NK-92 (cell line): ENCODE measurements around the gene UNC5C.

Source experiments
- DNase-seq: peaks from one replicate; lab custom pipeline; 2025; ENCODE audit not compliant: unreplicated experiment; lab: John Stamatoyannopoulos, UW

The UNC5C gene

DNA sequence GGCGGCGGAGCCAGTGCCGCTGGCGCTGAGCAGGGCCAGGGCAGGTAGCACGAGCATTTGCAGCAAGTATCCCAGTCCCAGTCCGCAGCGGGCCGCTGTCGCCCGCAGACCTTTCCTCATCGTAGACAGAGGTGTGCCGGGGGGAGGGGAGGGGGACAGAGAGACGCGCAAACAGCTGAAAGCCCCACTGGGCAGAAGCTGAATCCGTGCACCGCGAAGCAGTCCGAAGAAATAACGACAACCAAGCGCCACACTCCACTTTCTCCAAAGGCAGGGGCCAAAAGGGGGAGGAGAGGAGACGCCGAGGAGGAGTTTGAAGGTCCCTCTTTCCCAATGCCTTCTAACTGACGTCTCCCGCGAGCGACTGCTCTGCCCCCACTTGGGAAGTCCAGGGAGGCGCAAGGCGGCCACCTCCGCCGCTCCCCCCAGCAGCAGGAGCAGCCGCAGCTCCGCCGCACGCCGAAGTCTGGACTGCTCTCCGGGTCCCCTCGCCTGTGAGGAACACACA is at the start of gene UNC5C:
UNC5C (minus strand) TSS at position 236 of the 508 bp plus-strand sequence.
- no peak for DNase-seq

DNA sequence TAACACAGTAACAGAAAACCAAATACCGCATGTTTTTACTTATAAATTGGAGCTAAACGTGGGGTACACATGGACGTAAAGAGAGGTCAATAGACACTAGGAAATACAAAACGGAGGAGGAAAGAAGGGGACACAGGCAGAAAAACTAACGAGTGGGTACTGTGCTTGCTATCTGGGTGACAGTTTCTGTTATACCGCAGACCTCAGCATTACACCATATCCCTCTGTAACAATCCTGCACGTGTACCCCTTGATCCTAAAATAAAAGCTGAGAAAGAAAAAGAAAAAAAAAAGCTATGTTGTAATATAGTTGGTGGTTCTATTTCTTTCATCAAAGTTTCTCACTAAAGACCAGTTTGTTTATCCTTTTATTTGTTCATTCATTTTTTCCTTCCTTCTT is 47.9 kb upstream of the UNC5C start:
- no peak for DNase-seq

GRCh38 chr4:95594629-95595028 is 45.9 kb upstream of the UNC5C start:
- DNase-seq = no peak

DNA sequence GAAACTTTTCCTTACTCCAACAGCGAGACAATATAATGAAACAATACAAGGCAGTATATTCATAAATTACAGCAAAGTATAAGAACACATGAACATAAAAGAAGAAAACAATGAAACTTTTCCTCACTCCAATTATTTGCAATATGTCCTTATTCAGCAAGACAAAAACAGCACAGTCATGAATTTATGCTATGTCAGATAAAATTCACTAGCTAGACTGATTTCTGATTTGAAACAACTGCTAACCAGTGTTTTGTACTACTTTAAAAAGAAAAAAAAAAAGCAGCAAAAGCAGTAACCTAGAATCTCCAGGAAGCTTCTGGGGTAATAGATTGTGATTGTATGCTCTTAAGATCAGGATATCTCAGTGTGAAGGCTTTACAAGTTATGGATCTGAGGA is 45.2 kb upstream of the UNC5C start:
- DNase-seq = no peak

- DNase-seq = no peak
These were observed 42.5 kb upstream of the UNC5C start for GRCh38 chr4:95591278-95591677.

- DNase-seq = no peak
These were observed 41.8 kb upstream of the UNC5C start for GRCh38 chr4:95590615-95591014.

GRCh38 chr4:95585016-95585695 is 36.4 kb upstream of the UNC5C start:
- no peak for DNase-seq

DNA sequence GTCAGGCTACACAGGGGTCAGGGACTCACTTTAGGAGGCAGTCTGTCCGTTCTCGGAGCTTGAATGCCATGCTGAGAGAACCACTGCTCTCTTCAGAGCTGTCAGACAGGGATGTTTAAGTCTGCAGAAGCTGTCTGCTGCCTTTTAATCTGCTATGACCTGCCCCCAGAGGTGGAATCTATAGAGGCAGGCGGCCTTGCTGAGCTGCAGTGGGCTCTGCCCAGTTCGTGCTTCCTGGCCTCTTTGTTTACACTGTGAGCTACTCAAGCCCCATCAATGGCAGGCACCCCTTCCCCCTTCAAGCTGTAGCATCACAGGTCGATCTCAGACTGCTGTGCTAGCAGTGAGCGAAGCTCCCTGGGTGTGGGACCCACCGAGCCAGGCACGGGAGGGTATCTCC is 31.5 kb upstream of the UNC5C start:
- DNase-seq = no peak

DNA sequence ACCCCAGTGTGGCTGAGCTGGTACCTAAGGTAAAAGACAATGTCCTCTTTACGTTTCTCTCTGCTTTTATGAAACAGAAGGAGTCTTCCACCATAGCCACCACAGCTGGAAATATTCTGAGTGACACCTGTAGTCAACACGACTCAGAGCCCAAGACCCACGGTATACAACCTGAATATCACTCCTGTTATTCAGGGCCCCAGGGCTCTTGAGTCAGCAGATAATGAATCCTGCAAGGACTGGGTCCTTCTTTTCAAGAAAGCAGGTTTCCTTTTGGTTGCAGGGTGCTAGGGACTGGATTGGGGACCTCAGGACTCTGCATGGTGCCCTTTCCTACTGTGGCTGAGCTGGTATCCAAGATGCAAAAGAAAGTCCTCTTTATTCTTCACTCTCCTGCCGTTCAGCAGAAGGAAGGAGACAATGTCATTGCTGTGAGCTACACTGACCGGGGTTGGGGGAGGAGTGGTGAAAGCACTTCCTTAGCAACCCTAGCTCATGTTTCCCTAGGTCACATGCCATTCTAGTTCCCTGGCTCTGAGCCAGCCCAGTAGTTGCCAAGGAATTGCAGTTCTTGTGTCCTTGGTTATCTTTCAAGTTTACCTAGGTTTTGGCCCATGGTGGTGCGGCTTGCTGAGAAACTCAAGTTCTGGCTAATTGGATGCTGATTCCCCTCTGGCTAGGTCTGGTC is 23.7 kb upstream of the UNC5C start:
- no peak for DNase-seq

DNA sequence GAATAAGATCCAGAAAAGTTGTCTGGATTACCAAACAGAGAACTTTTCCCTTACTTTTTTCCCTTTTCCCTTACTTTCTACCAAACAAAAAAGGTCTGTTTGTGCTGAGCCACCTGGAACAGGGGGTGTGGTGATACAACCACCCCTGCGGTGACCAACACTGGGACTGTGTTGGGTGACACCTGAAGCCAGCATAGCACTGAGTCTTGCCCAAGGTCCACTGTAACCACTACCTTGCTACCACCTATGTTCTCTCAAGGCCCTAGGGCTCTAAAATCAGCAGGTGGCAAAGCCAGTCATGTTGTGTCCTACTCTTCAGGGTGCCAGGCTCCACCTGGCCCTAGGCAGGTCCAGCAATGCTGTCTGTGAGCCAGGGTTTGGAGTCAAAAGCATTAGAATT is 22.8 kb upstream of the UNC5C start:
- DNase-seq = no peak

GRCh38 chr4:95563638-95564337 is 15.0 kb upstream of the UNC5C start:
- no peak for DNase-seq

- DNase-seq = no peak
These were observed 12.0 kb upstream of the UNC5C start for GRCh38 chr4:95560774-95561173.

DNA sequence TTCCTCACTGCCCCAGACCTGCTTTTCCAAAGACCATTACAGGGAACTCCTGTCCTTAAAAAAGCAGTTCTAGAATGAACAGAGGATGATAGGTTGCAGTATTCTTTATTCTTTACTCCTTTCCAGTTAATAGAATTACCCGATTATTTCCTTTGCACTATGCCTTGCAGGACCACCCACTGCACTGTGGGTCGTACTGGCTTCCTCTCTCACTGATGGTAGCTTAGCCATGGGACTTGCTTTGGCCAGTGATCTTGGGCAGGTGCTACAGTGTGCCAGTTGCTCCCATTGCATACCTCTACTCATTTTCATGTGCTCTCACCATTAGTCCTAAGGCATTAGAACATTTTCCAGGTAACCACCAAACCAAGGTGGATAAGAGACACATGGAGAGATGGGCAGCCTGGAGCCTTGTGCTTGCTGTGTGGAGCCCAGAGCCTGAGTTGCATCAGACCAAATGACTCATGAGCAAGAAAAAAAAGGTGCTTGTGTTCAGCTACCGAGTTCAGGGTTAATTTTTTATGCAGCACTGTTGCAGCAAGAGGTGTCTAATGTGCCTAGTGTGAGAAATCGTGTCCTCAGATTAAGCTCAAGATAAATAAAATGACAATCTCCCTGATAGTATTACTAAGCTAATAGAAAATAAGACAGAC is 7.6 kb upstream of the UNC5C start:
- DNase-seq = no peak

GRCh38 chr4:95552942-95553550 is 4.3 kb upstream of the UNC5C start:
- no peak for DNase-seq

DNA sequence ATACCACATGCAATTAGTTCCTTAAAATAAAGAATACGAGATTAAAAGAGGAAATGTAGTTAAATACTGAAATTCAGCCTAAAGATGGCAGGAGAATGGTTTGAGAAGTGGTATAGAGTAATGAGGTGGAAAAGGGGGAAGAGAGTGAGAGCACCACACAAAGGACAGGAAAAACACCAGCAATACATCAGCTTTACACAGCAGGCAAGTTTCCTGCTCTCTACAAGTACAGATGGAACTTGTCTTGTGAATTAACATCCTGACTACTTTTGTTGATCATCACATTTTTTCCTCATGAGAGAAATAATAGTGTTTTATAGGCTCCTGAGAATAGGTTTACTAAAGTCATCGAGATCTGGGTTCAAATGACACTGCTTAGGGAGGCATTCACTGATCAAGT is 2.9 kb upstream of the UNC5C start:
- DNase-seq = no peak

DNA sequence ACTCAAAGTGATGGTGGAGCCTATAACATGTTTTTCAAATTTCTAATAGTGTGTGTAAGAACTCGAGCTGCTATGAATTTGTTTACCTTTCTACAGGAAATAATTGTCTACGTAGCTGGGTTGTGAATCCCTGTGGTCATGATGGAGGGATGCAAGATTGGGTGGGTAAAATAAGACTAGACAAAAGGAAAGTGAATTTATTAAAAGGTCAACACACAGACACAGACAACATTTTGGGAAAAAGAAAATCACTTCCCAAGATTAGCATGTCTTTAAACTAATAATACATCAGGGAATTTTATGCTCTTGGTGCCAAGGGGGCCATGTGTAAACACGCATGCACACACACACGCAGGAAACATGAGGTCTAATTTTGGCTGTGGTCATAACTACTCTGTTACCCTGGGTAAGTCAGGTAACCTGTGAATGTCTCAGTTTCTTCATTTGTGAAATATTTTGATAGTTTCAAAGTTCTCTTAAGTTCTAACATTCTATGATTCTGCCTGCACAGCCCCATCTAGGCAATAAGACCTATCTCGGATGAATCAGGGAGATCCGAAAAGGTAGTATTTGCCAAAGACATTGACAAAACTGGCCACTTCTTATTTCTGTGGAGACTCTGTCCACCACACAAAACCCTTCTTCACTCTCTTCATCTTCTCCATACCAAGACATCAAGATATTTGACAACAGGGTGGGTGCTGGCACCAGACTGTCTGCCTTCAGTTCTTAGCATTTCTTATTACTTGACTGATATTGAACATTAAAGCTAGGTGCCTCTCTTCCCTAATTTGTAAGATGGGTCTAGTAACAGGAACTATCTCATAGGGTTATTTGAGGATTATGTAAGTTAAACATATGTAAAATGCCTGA is 1.6 kb upstream of the UNC5C start:
- no peak for DNase-seq

GRCh38 chr4:95549246-95550114 is 707 bp upstream of the UNC5C start:
- DNase-seq = no peak

- no peak for DNase-seq
These were observed 880 bp downstream of the UNC5C start for GRCh38 chr4:95547715-95548471.
